ENCODE measurements around the gene JAM2. TPM values are rescaled to one million over a fixed set of nuclear protein-coding genes. Genes with fewer than 3 reads are reported as not detected.
"Not testable (repeated sequence)": the region's sequence is repeated elsewhere in the genome, so short reads cannot be mapped to it uniquely, and the experiment has no call there.

The JAM2 gene
- total RNA-seq, 2 experiments from 2014 or later = 1.1 to 1.2 TPM

DNA sequence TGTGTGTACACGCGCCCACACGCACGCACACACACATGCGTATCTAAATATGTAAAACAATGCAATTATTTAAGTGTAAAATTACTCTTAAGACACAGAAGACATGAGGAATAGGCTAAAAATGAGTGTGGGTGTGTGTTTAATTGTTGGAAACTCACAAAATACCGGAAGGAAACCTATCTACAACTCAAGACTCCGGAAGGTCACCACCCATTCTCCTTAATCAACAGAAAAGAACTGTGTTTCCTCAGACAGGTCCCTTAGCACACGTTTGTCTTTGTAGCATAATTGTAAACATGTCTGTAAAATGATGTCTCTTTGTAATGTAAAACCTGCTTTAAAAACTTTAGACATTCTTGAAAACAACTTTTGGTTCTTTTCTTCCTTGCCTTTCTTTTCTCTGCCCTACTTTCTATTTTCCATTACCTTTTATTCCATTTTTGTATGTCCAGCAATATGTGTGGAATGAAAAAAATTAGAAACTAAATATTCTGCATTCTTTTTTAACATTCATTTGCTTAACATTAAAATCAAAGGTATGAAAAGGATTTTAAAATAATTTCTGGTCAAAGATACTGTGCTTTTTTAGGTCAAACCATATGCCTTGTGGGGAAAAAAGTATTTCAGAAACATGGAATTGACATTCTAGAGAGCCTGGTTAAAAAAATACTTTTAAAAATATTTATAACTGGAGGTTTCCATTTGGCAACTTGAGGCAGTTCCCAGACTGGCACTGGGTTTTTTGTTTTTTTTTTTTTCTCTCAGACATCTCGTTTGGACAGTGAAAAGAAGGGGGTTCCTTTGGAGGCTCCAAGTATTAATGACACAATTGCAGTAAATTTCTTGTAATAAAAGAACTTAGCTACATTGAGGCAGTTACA, 49.5 kb downstream of the JAM2 start:
- CTCF ChIA-PET = no interaction called here
- intact Hi-C loops (cut with DNase I, micrococcal nuclease) = no loop called here
- Mint-ChIP-seq H3K4me1 (no peaks in the 10 kb centered on the region), H3K36me3 (ENCODE audit: low read depth) (no peaks in the 10 kb centered on the region), H3K4me3 (no peak overlapping the region), H3K27me3 (no peaks in the 10 kb centered on the region), H3K27ac (no peak overlapping the region), H3K9me3 (ENCODE audit: low read depth) (no peaks in the 10 kb centered on the region)
- POLR2A ChIA-PET = no interaction called here
- no peak for DNase-seq
- no peak for ATAC-seq

DNA sequence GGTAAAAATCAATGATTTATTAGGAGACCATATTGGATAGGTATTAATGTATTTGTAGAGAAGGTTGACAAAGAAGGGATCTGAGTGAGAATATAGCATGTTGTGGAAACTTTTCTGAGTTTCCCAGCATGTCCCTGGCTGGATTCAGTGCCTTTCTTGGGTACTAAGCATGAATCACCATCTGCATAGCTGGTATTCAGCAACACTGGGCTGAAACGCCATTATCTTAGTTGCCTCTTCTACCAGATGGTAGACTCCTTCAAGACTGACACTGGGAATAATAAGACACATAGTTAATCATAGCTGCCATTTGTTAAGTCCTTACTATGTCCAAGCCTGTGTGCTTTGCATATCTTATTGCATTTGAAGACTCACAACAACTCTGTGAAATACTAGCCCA, 50.2 kb downstream of the JAM2 start:
- intact Hi-C loops (cut with DNase I, micrococcal nuclease) = no loop called here
- H3K4me3 Mint-ChIP-seq = no peak overlapping the region
- CTCF ChIA-PET = no interaction called here
- H3K4me1 Mint-ChIP-seq = no peaks in the 10 kb centered on the region
- DNase-seq = no peak
- H3K9me3 Mint-ChIP-seq (ENCODE audit: low read depth) = no peaks in the 10 kb centered on the region
- POLR2A ChIA-PET = no interaction called here
- H3K27me3 Mint-ChIP-seq = no peaks in the 10 kb centered on the region
- no peak for ATAC-seq
- H3K36me3 Mint-ChIP-seq (ENCODE audit: low read depth) = no peaks in the 10 kb centered on the region
- H3K27ac Mint-ChIP-seq = no peak overlapping the region

DNA sequence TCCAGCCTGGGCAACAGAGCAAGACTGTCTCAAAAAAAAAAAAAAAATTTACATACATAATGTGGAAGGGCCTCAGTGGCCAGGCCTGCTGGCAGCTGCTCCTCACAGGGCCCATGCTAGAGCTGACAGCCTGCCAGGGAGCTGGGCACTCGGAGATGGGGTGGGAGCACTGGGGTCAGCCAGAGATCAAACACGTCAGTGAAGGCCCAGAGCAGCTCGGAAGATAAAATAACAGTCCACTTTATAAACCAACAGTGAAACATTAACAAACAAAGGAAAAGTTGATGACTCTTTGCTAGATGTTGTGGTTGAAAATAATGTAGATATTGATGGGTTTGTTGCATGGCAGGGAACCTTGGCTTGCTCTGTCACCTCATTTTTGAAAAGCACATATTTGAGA, 52.9 kb downstream of the JAM2 start:
- ChIA-PET POLR2A (no interaction called here), CTCF (no interaction called here)
- DNase-seq (no peak), ATAC-seq (no peak)
- Mint-ChIP-seq H3K4me3 (no peak overlapping the region), H3K27me3 (no peaks in the 10 kb centered on the region), H3K4me1 (no peaks in the 10 kb centered on the region), H3K27ac (no peak overlapping the region), H3K36me3 (ENCODE audit: low read depth) (no peaks in the 10 kb centered on the region), H3K9me3 (ENCODE audit: low read depth) (no peaks in the 10 kb centered on the region)
- intact Hi-C loops (cut with DNase I, micrococcal nuclease) = no loop called here

DNA sequence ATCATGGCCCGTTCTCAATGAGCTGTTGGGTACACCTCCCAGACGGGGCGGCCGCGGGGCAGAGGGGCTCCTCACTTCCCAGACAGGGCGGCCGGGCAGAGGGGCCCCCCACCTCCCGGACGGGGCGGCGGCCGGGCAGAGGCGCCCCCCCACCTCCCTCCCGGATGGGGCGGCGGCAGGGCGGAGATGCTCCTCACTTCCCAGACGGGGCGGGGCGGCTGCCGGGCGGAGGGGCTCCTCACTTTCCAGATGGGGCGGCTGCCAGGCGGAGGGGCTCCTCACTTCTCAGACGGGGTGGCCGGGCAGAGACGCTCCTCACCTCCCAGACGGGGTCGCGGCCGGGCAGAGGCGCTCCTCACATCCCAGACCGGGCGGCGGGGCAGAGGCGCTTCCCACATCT, 56.4 kb downstream of the JAM2 start:
- DNase-seq; CTCF ChIA-PET; ATAC-seq; H3K27ac Mint-ChIP-seq; intact Hi-C loops (cut with DNase I, micrococcal nuclease); H3K4me3 Mint-ChIP-seq; H3K9me3 Mint-ChIP-seq (ENCODE audit: low read depth); H3K27me3 Mint-ChIP-seq; POLR2A ChIA-PET; H3K36me3 Mint-ChIP-seq (ENCODE audit: low read depth); H3K4me1 Mint-ChIP-seq: not testable (repeated sequence)

DNA sequence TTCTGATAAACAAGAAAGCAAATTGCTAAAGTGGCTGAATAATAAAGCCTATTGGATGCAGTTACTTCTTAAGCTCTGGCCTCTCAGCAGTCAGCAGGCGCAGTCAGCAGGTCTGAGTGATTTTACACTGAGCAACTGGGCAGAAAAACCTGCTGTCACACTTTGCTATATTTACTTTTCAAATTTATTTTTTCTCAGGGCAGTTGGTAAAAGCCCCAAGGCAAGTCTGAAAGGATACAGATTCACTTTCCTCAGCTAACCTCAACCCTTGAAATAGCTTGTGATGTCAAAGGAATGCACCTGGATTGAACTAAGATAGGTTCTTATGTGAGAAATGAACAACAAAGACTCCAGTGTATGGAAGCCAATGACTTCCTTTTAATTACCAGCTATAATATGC, 61.7 kb downstream of the JAM2 start:
- DNase-seq (no peak), ATAC-seq (no peak)
- Mint-ChIP-seq H3K27ac (no peak overlapping the region), H3K9me3 (ENCODE audit: low read depth) (no peaks in the 10 kb centered on the region), H3K4me1 (no peaks in the 10 kb centered on the region), H3K36me3 (ENCODE audit: low read depth) (no peaks in the 10 kb centered on the region), H3K4me3 (no peak overlapping the region), H3K27me3 (no peaks in the 10 kb centered on the region)
- CTCF ChIA-PET = interaction anchor here (1.4 to 2.1 kb wide), 4 partner anchors 11 to 95 kb away, joined by 3 to 10 read pairs (median 5); no protein-coding TSS in a partner anchor
- intact Hi-C loops (cut with DNase I, micrococcal nuclease) = no loop called here
- POLR2A ChIA-PET = interaction anchor here (0.6 kb wide), 1 partner anchor 121 kb away, joined by 4 read pairs; no protein-coding TSS in a partner anchor

DNA sequence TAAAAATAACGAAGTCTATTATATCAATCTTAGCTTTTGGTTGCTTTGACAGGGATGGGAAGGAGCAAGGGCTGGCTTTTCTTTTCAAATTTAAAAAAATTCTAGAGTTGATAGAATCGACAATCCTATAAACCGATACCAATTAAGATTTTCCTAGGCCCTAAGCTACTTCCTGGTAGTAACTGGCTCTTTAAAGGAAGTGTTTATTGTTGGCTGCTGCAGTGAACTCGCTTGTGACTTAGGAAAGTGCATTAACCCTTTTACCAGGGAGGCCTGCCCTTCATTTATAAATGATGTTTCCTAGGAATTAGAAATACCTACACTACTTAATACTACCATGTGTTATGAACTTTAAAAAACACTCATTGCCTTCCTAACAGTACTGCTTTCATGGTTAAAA, 62.5 kb downstream of the JAM2 start:
- ChIA-PET POLR2A (no interaction called here), CTCF (interaction anchor here (0.6 to 2.1 kb wide), 4 partner anchors 10 to 310 kb away, joined by 4 to 10 read pairs (median 5); no protein-coding TSS in a partner anchor)
- no peaks in the 10 kb centered on the region for H3K36me3 Mint-ChIP-seq (ENCODE audit: low read depth)
- no peak overlapping the region for H3K27ac Mint-ChIP-seq
- DNase-seq (no peak), ATAC-seq (no peak)
- no peaks in the 10 kb centered on the region for H3K4me1 Mint-ChIP-seq
- H3K9me3 Mint-ChIP-seq (ENCODE audit: low read depth) = no peaks in the 10 kb centered on the region
- intact Hi-C loops (cut with DNase I, micrococcal nuclease) = no loop called here
- H3K27me3 Mint-ChIP-seq = no peaks in the 10 kb centered on the region
- no peak overlapping the region for H3K4me3 Mint-ChIP-seq

DNA sequence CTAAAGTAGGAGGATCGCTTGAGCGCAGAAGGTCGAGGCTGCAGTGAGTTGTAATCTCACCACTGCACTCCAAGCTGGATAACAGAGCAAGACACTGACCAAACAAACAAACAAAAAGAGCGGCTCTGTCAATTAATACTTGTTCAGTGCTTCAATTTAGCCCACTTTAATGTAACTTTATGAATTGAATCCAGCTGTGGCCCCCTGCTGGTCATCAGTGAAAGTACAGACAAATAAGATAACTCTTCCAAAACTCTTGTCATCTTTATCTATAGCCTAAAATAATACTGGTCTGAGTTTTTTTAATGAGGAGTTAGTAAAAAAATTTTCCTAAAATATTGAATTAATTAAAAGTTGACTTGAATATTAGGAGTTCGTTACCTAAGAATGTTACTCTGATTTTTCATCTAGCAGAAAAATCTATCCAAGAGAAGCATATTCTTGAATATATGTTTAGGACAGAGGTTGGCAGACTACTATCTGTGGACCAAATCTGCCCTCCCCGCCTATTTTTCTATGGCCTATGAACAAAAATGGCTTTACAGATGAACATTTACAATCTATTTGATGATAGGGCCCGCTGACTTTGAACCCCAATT, 69.5 kb downstream of the JAM2 start:
- Mint-ChIP-seq H3K27me3 (no peaks in the 10 kb centered on the region), H3K4me1 (no peaks in the 10 kb centered on the region), H3K36me3 (ENCODE audit: low read depth) (no peaks in the 10 kb centered on the region), H3K9me3 (ENCODE audit: low read depth) (no peaks in the 10 kb centered on the region), H3K4me3 (no peak overlapping the region), H3K27ac (no peak overlapping the region)
- intact Hi-C loops (cut with DNase I, micrococcal nuclease) = loop anchor here (1.0 to 2.0 kb wide), 2 partner anchors 100 to 288 kb away; no protein-coding TSS in a partner anchor
- CTCF ChIA-PET = interaction anchor here (0.6 to 4.3 kb wide), 16 partner anchors 9 to 454 kb away, joined by 3 to 47 read pairs (median 5); partner anchors contain the start of gene MRPL39
- peak; percentile 60 for DNase-seq
- ATAC-seq = no peak
- POLR2A ChIA-PET = no interaction called here

DNA sequence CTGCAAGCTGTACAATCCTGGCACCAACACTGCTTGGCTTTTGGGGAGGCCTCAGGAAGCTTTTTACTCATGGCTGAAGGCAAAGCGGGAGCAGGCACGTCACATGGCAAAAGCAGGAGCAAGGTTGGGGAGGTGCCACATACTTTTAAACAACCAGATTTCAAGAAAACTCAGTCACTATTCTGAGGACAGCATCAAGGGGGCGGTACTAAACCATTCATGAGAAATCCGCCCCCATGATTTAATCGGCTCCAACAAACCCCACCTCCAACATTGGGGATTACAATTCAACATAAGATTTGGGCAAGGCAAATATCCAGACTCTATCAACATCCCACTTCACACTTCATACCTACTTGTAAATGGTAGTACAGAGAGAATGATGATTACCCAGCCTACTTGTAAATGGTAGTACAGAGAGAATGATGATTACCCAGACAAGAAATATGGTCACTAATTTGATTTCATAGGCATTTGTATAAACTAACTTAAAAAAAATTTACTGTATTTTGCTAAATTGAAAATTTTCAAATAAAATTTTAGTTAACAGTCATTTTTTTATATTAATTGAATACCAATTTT, 70.7 kb downstream of the JAM2 start:
- Mint-ChIP-seq H3K4me1 (no peaks in the 10 kb centered on the region), H3K27me3 (no peaks in the 10 kb centered on the region), H3K27ac (no peak overlapping the region), H3K9me3 (ENCODE audit: low read depth) (no peaks in the 10 kb centered on the region), H3K36me3 (ENCODE audit: low read depth) (no peaks in the 10 kb centered on the region), H3K4me3 (no peak overlapping the region)
- DNase-seq (no peak), ATAC-seq (no peak)
- ChIA-PET POLR2A (no interaction called here), CTCF (interaction anchor here (1.4 kb wide), 1 partner anchor 11 kb away, joined by 3 read pairs; no protein-coding TSS in a partner anchor)
- intact Hi-C loops (cut with DNase I, micrococcal nuclease) = loop anchor here in 1 of 2 experiments (2.0 kb wide), 1 partner anchor 289 kb away; no protein-coding TSS in a partner anchor

DNA sequence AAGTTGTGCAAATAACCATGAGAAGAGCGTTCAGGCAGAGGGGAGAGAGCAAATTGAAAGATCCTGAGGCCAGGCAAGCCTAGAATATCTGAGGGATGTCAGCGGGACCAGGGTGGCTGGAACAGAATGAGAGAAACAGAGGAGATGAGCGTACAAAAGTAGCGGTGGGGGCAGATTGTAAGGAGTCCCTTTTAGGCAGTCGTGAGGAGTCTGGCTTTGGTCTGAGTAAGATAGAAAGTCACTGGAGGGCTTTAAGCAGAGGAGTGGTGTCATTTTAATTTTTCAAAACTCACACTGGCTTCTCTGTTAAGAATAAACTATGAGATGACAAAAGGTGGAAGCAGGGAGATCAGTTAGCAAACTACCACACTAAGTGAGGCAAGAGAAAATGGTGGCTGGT, 71.5 kb downstream of the JAM2 start:
- Mint-ChIP-seq H3K4me3 (no peak overlapping the region), H3K27me3 (no peaks in the 10 kb centered on the region), H3K36me3 (ENCODE audit: low read depth) (no peaks in the 10 kb centered on the region), H3K9me3 (ENCODE audit: low read depth) (no peaks in the 10 kb centered on the region), H3K4me1 (no peaks in the 10 kb centered on the region), H3K27ac (no peak overlapping the region)
- ATAC-seq (no peak), DNase-seq (no peak)
- intact Hi-C loops (cut with DNase I, micrococcal nuclease) = no loop called here
- ChIA-PET CTCF (interaction anchor here (1.4 to 3.4 kb wide), 2 partner anchors 12 to 102 kb away, joined by 3 to 20 read pairs; no protein-coding TSS in a partner anchor), POLR2A (no interaction called here)

DNA sequence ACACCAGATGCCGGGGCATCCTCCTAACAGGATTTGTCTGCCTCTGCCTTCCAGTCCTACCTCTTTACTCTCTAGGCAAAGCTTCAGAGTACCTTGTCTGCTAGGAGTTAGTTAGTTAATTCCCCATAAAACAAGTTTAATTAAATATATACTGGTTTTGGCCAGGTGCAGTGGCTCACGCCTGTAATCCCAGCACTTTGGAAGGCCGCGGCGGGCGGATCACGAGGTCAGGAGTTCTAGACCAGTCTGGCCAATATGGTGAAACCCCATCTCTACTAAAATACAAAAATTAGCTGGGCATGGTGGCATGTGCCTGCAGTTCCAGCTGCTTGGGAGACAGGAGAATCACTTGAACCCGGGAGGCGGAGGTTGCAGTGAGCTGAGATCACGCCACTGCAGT, 75.0 kb downstream of the JAM2 start:
- ATAC-seq; H3K9me3 Mint-ChIP-seq (ENCODE audit: low read depth); DNase-seq; H3K4me3 Mint-ChIP-seq; H3K27me3 Mint-ChIP-seq; H3K4me1 Mint-ChIP-seq; H3K27ac Mint-ChIP-seq; POLR2A ChIA-PET; intact Hi-C loops (cut with DNase I, micrococcal nuclease); H3K36me3 Mint-ChIP-seq (ENCODE audit: low read depth): not testable (repeated sequence)
- CTCF ChIA-PET = interaction anchor here (3.4 kb wide), 1 partner anchor 106 kb away, joined by 20 read pairs; no protein-coding TSS in a partner anchor

DNA sequence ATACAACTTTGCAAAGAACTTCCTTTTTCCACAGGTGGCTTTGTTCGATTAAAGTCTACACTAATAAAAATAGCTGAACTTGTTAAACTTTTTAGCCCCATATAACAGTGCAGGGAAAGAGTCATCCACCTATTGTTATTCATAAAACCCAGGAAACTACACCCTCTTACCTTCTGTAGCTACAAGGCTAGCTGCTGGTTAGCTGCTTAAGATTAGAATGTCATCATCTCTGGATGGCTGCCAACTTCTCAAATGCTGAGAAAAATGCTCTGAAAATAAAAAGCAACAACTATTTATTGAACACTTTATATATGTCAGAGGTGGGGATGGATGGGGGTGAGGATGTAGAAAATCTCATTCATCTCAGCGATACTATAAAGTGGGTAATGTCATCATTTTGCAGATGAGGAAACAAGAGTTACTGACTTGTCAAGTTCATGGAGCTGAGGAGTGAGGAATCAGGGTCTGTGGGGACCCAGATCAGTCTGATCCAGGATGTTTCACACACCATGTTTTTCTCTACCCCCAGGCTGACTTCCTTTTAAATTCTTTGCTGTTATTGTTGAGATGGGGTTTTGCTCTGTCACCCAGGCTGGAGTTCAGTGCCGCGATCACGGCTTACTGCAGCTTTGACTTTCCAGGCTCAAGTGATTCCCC, 78.6 kb downstream of the JAM2 start:
- ChIA-PET POLR2A (no interaction called here), CTCF (interaction anchor here (0.5 to 2.3 kb wide), 5 partner anchors 10 to 568 kb away, joined by 3 to 18 read pairs (median 3); no protein-coding TSS in a partner anchor)
- no peak overlapping the region for H3K27ac Mint-ChIP-seq
- no peak for DNase-seq
- no peaks in the 10 kb centered on the region for H3K9me3 Mint-ChIP-seq (ENCODE audit: low read depth)
- no peaks in the 10 kb centered on the region for H3K4me1 Mint-ChIP-seq
- intact Hi-C loops (cut with DNase I, micrococcal nuclease) = no loop called here
- H3K4me3 Mint-ChIP-seq = no peak overlapping the region
- peaks cover 16% of the 10 kb centered on the region for H3K36me3 Mint-ChIP-seq (ENCODE audit: low read depth)
- no peaks in the 10 kb centered on the region for H3K27me3 Mint-ChIP-seq
- no peak for ATAC-seq

All from activated CD4-positive, alpha-beta T cell treated with anti-CD3 and anti-CD28 coated beads for 36 hours (primary cell).